ENCODE measurements around the gene MGAT4A. TPM values are rescaled to one million over a fixed set of nuclear protein-coding genes. Genes with fewer than 3 reads are reported as not detected.
A peak's percentile ranks its signal among the peaks of the same experiment; 100 is the strongest.

The MGAT4A gene
- total RNA-seq, 4 donors from 2014 or later: 12.6 to 50.0 (median 16.1) TPM

- WGBS, 2 donors: 77 to 85% methylated on average over 4 of the region's 4 CpGs
- no peak for DNase-seq (ENCODE audit: low spot score in 2 of 2)
- no peaks in the 10 kb centered on the region for H3K27me3 ChIP-seq
- H3K4me3 ChIP-seq: no peak overlapping the region
- H3K27ac ChIP-seq: no peak overlapping the region
- no peaks in the 10 kb centered on the region for H3K9me3 ChIP-seq
- TF ChIP-seq POLR2A (IDR thresholded peaks at IDR 0.05) (no peak), EP300 (IDR thresholded peaks at IDR 0.05) (no peak), CTCF (IDR thresholded peaks at IDR 0.05) (no peak)
- peaks cover 0 to 28% (median 18%) of the 10 kb centered on the region in 4 donors for H3K4me1 ChIP-seq
- no peaks in the 10 kb centered on the region for H3K36me3 ChIP-seq
These were observed 20.2 kb downstream of the MGAT4A start for GRCh38 chr2:98710734-98711133.

- H3K9me3 ChIP-seq: no peaks in the 10 kb centered on the region
- peak overlapping the region in 2 of 4 donors; percentile 45 to 51 for H3K27ac ChIP-seq
- H3K36me3 ChIP-seq: no peaks in the 10 kb centered on the region
- H3K4me3 ChIP-seq: no peak overlapping the region
- no peak for DNase-seq (ENCODE audit: low spot score in 2 of 2)
- peaks cover 0 to 29% (median 18%) of the 10 kb centered on the region in 4 donors for H3K4me1 ChIP-seq
- TF ChIP-seq EP300 (IDR thresholded peaks at IDR 0.05) (no peak), CTCF (IDR thresholded peaks at IDR 0.05) (no peak)
- H3K27me3 ChIP-seq: no peaks in the 10 kb centered on the region
These were observed 21.4 kb downstream of the MGAT4A start for GRCh38 chr2:98709535-98709934.

GRCh38 chr2:98708396-98709186 lies 22.3 kb downstream of the MGAT4A start:
- no peaks in the 10 kb centered on the region for H3K27me3 ChIP-seq
- WGBS, 2 donors: 75 to 78% methylated on average over 6 of the region's 6 CpGs
- peaks cover 0 to 38% (median 24%) of the 10 kb centered on the region in 4 donors for H3K4me1 ChIP-seq
- H3K36me3 ChIP-seq: no peaks in the 10 kb centered on the region
- H3K27ac ChIP-seq: no peak overlapping the region
- TF ChIP-seq CTCF (IDR thresholded peaks at IDR 0.05) (no peak), POLR2A (IDR thresholded peaks at IDR 0.05) (no peak), EP300 (IDR thresholded peaks at IDR 0.05) (no peak)
- no peak overlapping the region for H3K4me3 ChIP-seq
- no peaks in the 10 kb centered on the region for H3K9me3 ChIP-seq
- DNase-seq (ENCODE audit: low spot score in 2 of 2): no peak

- H3K9me3 ChIP-seq: no peaks in the 10 kb centered on the region
- DNase-seq (ENCODE audit: low spot score in 2 of 2): no peak
- TF ChIP-seq POLR2A (IDR thresholded peaks at IDR 0.05) (no peak), CTCF (IDR thresholded peaks at IDR 0.05) (no peak), EP300 (IDR thresholded peaks at IDR 0.05) (no peak)
- H3K4me3 ChIP-seq: no peak overlapping the region
- no peak overlapping the region for H3K27ac ChIP-seq
- no peaks in the 10 kb centered on the region for H3K36me3 ChIP-seq
- 87% methylated on average over 2 of the region's 2 CpGs for WGBS, 2 donors
- H3K4me1 ChIP-seq: peaks cover 0 to 58% (median 38%) of the 10 kb centered on the region in 4 donors
- H3K27me3 ChIP-seq: no peaks in the 10 kb centered on the region
These were observed 24.3 kb downstream of the MGAT4A start for GRCh38 chr2:98706591-98706990.

GRCh38 chr2:98705333-98705617 lies 25.7 kb downstream of the MGAT4A start:
- Histone ChIP-seq H3K4me1 (peaks cover 0 to 64% (median 45%) of the 10 kb centered on the region in 4 donors), H3K36me3 (no peaks in the 10 kb centered on the region), H3K9me3 (no peaks in the 10 kb centered on the region), H3K27ac (no peak overlapping the region), H3K27me3 (no peaks in the 10 kb centered on the region), H3K4me3 (no peak overlapping the region)
- WGBS, 2 donors: 93 to 94% methylated on average over 3 of the region's 3 CpGs
- no peak for DNase-seq (ENCODE audit: low spot score in 2 of 2)
- TF ChIP-seq CTCF (IDR thresholded peaks at IDR 0.05) (no peak), POLR2A (IDR thresholded peaks at IDR 0.05) (no peak), EP300 (IDR thresholded peaks at IDR 0.05) (no peak)
